ENCODE measurements around the gene STARD3.

DNA sequence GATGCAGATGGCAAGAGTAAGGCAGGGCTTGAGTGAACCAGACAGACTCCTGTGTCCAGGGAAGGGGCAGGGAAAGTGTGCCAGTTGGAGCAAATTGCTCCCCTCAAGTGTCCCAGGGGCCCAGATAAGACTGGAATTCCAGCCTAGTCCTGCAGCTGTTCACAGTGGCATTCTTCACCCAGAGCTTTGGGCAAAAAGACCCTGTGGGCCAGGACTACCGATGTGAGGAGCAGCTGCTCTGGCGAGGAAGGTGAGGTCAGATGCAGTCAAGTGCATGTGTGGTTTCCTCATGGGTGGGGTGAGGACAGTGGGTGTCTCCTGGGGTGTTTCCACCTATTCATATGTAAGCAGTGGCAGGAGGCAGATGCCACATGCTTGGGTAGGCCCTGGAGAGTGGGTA is 43.6 kb upstream of the STARD3 start:
- no peak for TF ChIP-seq CTCF (IDR thresholded peaks at IDR 0.05)
- no peak for TF ChIP-seq POLR2AphosphoS5 (IDR thresholded peaks at IDR 0.05; ENCODE audit: low read depth, low read length)
- TF ChIP-seq, protein P1, sequence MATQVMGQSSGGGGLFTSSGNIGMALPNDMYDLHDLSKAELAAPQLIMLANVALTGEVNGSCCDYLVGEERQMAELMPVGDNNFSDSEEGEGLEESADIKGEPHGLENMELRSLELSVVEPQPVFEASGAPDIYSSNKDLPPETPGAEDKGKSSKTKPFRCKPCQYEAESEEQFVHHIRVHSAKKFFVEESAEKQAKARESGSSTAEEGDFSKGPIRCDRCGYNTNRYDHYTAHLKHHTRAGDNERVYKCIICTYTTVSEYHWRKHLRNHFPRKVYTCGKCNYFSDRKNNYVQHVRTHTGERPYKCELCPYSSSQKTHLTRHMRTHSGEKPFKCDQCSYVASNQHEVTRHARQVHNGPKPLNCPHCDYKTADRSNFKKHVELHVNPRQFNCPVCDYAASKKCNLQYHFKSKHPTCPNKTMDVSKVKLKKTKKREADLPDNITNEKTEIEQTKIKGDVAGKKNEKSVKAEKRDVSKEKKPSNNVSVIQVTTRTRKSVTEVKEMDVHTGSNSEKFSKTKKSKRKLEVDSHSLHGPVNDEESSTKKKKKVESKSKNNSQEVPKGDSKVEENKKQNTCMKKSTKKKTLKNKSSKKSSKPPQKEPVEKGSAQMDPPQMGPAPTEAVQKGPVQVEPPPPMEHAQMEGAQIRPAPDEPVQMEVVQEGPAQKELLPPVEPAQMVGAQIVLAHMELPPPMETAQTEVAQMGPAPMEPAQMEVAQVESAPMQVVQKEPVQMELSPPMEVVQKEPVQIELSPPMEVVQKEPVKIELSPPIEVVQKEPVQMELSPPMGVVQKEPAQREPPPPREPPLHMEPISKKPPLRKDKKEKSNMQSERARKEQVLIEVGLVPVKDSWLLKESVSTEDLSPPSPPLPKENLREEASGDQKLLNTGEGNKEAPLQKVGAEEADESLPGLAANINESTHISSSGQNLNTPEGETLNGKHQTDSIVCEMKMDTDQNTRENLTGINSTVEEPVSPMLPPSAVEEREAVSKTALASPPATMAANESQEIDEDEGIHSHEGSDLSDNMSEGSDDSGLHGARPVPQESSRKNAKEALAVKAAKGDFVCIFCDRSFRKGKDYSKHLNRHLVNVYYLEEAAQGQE (IDR thresholded peaks at IDR 0.05; ENCODE audit: insufficient read depth in 1 of 2, low read depth in 2 of 2, low read length in 1 of 2), result no peak
- TF ChIP-seq TCF7L2 (IDR thresholded peaks at IDR 0.05; ENCODE audit: low read depth, low read length), result no peak
- TF ChIP-seq SIN3A (IDR thresholded peaks at IDR 0.05; ENCODE audit: borderline replicate concordance, insufficient read depth, low read depth, low read length), result no peak
